WTC11 (cell line): ENCODE data around the gene AADACL2. TPM values are rescaled to one million over a fixed set of nuclear protein-coding genes. Genes with fewer than 3 reads are reported as not detected.

Experiments
- ATAC-seq: fragments of 200-7000 bp; cut with Tn5 transposase; 2 replicates; pipeline ENCODE4 v1.10.0; 2021; ENCODE audit warnings: mild to moderate bottlenecking, moderate library complexity
- CTCF ChIA-PET: fragments of 300-600 bp; sonication (Branson Sonifier 250); formaldehyde crosslinking; loops from one replicate; lab custom pipeline; 2021; ENCODE audit warnings: antibody characterized with exemption; lab: Charles Lee
- POLR2A ChIA-PET: fragments of 350-600 bp; sonication (Branson Sonifier 250); formaldehyde crosslinking; loops from one replicate; lab custom pipeline; 2021; ENCODE audit warnings: antibody characterized with exemption; lab: Charles Lee
- DNase-seq: peaks from one replicate; pipeline ENCODE4 v3.0.0; 2021; ENCODE audit warnings: low spot score
- H3K27ac Mint-ChIP-seq: 2 replicates; pipeline ENCODE4 v1.8.0; 2021; ENCODE audit warnings: mixed read lengths
- H3K27me3 Mint-ChIP-seq: 2 replicates; pipeline ENCODE4 v1.8.0; 2021; ENCODE audit warnings: low read depth, mild to moderate bottlenecking, moderate library complexity, mixed read lengths
- H3K36me3 Mint-ChIP-seq: 2 replicates; pipeline ENCODE4 v1.8.0; 2021; ENCODE audit warnings: mixed read lengths
- H3K4me1 Mint-ChIP-seq: 2 replicates; pipeline ENCODE4 v1.8.0; 2022; ENCODE audit warnings: mixed read lengths
- H3K4me3 Mint-ChIP-seq: 2 replicates; pipeline ENCODE4 v1.8.0; 2021; ENCODE audit warnings: mild to moderate bottlenecking, moderate library complexity, mixed read lengths
- H3K9me3 Mint-ChIP-seq: 2 replicates; pipeline ENCODE4 v1.8.0; 2021; ENCODE audit warnings: mixed read lengths
- AFF4 ChIP-seq: sonication (generic); formaldehyde crosslinking; IDR thresholded peaks from 2 replicates; pipeline ENCODE4 v1.8.1; 2023; ENCODE audit warnings: mild to moderate bottlenecking, missing genetic modification reagents, borderline replicate concordance
- ESRRA ChIP-seq: sonication (generic); formaldehyde crosslinking; IDR thresholded peaks from 2 replicates; pipeline ENCODE4 v1.8.1; 2022; ENCODE audit warnings: mild to moderate bottlenecking, missing genetic modification reagents, borderline replicate concordance
- FOXK1 ChIP-seq: sonication (generic); formaldehyde crosslinking; IDR thresholded peaks from 2 replicates; pipeline ENCODE4 v1.8.0; 2022; ENCODE audit warnings: mild to moderate bottlenecking, moderate library complexity, missing genetic modification reagents
- MXD4 ChIP-seq: fragments of 250-450 bp; sonication (Bioruptor Pico); IDR thresholded peaks from 2 replicates; pipeline ENCODE4 v1.8.0; 2021; ENCODE audit warnings: mild to moderate bottlenecking, moderate library complexity, borderline replicate concordance
- NFATC4 ChIP-seq: fragments of 250-450 bp; sonication (Bioruptor Pico); IDR thresholded peaks from 2 replicates; pipeline ENCODE4 v1.9.0; 2021; ENCODE audit warnings: mild to moderate bottlenecking
- NFE2L1 ChIP-seq: sonication (generic); formaldehyde crosslinking; IDR thresholded peaks from 2 replicates; pipeline ENCODE4 v1.8.1; 2023; ENCODE audit warnings: missing genetic modification reagents
- NFYB ChIP-seq: sonication (generic); formaldehyde crosslinking; conservative IDR thresholded peaks from 2 replicates; pipeline ENCODE4 v1.8.0; 2022; ENCODE audit warnings: low read depth, missing genetic modification reagents
- OVOL2 ChIP-seq: fragments of 250-450 bp; sonication (Bioruptor Pico); IDR thresholded peaks from 2 replicates; pipeline ENCODE4 v1.9.0; 2021; ENCODE audit warnings: mild to moderate bottlenecking, borderline replicate concordance
- PRRX2 ChIP-seq: fragments of 250-450 bp; sonication (Bioruptor Pico); IDR thresholded peaks from 2 replicates; pipeline ENCODE4 v1.8.0; 2021; ENCODE audit warnings: mild to moderate bottlenecking
- RORB ChIP-seq: fragments of 250-450 bp; sonication (Bioruptor Pico); IDR thresholded peaks from 2 replicates; pipeline ENCODE4 v1.9.0; 2021; ENCODE audit warnings: mild to moderate bottlenecking
- SMAD3 ChIP-seq: sonication (generic); formaldehyde crosslinking; IDR thresholded peaks from 2 replicates; pipeline ENCODE4 v1.8.0; 2022; ENCODE audit warnings: missing genetic modification reagents, mild to moderate bottlenecking, borderline replicate concordance
- SP1 ChIP-seq: sonication (generic); formaldehyde crosslinking; conservative IDR thresholded peaks from 2 replicates; pipeline ENCODE4 v1.8.1; 2022; ENCODE audit warnings: missing genetic modification reagents
- TCF7 ChIP-seq: sonication (generic); formaldehyde crosslinking; IDR thresholded peaks from 2 replicates; pipeline ENCODE4 v1.8.0; 2022; ENCODE audit warnings: mild to moderate bottlenecking, low read depth, missing genetic modification reagents, moderate library complexity
- TEAD1 ChIP-seq: sonication (generic); formaldehyde crosslinking; IDR thresholded peaks from 2 replicates; pipeline ENCODE4 v1.8.0; 2022; ENCODE audit warnings: mild to moderate bottlenecking, missing genetic modification reagents
- TP53 ChIP-seq: sonication (generic); formaldehyde crosslinking; IDR thresholded peaks from 2 replicates; pipeline ENCODE4 v1.8.1; 2023; ENCODE audit warnings: mild to moderate bottlenecking, missing genetic modification reagents
- ZBTB21 ChIP-seq: sonication (generic); formaldehyde crosslinking; IDR thresholded peaks from 2 replicates; pipeline ENCODE4 v1.8.1; 2023; ENCODE audit warnings: mild to moderate bottlenecking, missing genetic modification reagents, borderline replicate concordance
- ZNF416 ChIP-seq: fragments of 250-450 bp; sonication (Bioruptor Pico); IDR thresholded peaks from 2 replicates; pipeline ENCODE4 v1.9.0; 2021; ENCODE audit warnings: mild to moderate bottlenecking, inconsistent platforms
- ZNF423 ChIP-seq: fragments of 250-450 bp; sonication (Bioruptor Pico); IDR thresholded peaks from 2 replicates; pipeline ENCODE4 v2.1.2; 2022; ENCODE audit warnings: mild to moderate bottlenecking, moderate library complexity
- ZNF671 ChIP-seq: fragments of 250-450 bp; sonication (Bioruptor Pico); IDR thresholded peaks from 2 replicates; pipeline ENCODE4 v1.8.0; 2021; ENCODE audit warnings: mild to moderate bottlenecking
- total RNA-seq: library from RNA; stranded (reverse); gene quantifications from 3 replicates; pipeline ENCODE4 v1.2.3, GENCODE V29; 2021
- TF ChIP-seq, protein P1 (sequence below): sonication (generic); formaldehyde crosslinking; IDR thresholded peaks from 2 replicates; pipeline ENCODE4 v1.8.1; 2022; ENCODE audit warnings: missing genetic modification reagents, borderline replicate concordance
- TF ChIP-seq, protein P2 (sequence below): fragments of 250-450 bp; sonication (Bioruptor Pico); IDR thresholded peaks from 2 replicates; pipeline ENCODE4 v1.9.0; 2021; ENCODE audit warnings: mild to moderate bottlenecking
- TF ChIP-seq, protein P3 (sequence below): fragments of 250-450 bp; sonication (Bioruptor Pico); IDR thresholded peaks from 2 replicates; pipeline ENCODE4 v1.9.0; 2021; ENCODE audit warnings: mild to moderate bottlenecking
- TF ChIP-seq, protein P4 (sequence below): sonication (generic); formaldehyde crosslinking; IDR thresholded peaks from 2 replicates; pipeline ENCODE4 v1.8.0; 2023; ENCODE audit warnings: missing genetic modification reagents, mild to moderate bottlenecking, borderline replicate concordance
- TF ChIP-seq, protein P5 (sequence below): sonication (generic); formaldehyde crosslinking; IDR thresholded peaks from 2 replicates; pipeline ENCODE4 v1.8.1; 2023; ENCODE audit warnings: mild to moderate bottlenecking, missing genetic modification reagents, moderate library complexity

The AADACL2 gene
- total RNA-seq, 1 experiment from 2014 or later = not detected

DNA sequence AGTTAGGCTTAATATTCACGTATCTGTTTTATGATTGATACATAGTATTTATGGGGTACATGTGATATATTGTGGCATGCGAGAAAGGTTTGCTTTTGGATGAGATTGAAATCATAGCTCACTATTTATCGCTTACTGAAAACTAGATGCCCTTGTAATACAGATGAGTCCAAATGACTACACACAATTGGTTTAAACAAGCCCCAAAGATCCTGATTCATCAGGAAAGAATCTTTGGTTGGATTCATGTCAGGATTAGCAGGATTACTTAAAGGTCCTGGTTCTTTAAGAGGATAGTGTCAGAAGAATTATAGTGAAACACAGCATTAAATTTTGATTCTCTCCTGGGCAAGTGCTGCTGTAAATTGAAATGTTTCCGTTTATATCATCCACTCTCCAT, 61.5 kb downstream of the AADACL2 start:
- DNase-seq = no peak
- ChIA-PET CTCF (no interaction called here), POLR2A (no interaction called here)
- TF ChIP-seq, protein P1, sequence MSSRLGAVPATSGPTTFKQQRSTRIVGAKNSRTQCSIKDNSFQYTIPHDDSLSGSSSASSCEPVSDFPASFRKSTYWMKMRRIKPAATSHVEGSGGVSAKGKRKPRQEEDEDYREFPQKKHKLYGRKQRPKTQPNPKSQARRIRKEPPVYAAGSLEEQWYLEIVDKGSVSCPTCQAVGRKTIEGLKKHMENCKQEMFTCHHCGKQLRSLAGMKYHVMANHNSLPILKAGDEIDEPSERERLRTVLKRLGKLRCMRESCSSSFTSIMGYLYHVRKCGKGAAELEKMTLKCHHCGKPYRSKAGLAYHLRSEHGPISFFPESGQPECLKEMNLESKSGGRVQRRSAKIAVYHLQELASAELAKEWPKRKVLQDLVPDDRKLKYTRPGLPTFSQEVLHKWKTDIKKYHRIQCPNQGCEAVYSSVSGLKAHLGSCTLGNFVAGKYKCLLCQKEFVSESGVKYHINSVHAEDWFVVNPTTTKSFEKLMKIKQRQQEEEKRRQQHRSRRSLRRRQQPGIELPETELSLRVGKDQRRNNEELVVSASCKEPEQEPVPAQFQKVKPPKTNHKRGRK (CRISPR knock-in tag) = no peak
- no peak for TF ChIP-seq OVOL2 (CRISPR knock-in tag)
- TF ChIP-seq ZNF423 (CRISPR knock-in tag) = no peak
- TF ChIP-seq AFF4 (CRISPR knock-in tag) = no peak
- TF ChIP-seq TCF7 (CRISPR knock-in tag) = no peak
- no peak for TF ChIP-seq MXD4
- TF ChIP-seq NFE2L1 = no peak
- TF ChIP-seq RORB (CRISPR knock-in tag) = no peak
- no peak for TF ChIP-seq ZBTB21 (CRISPR knock-in tag)
- TF ChIP-seq NFYB (CRISPR knock-in tag) = no peak
- Mint-ChIP-seq H3K27me3 (no peaks in the 10 kb centered on the region), H3K4me1 (no peaks in the 10 kb centered on the region), H3K36me3 (no peaks in the 10 kb centered on the region), H3K27ac (no peak overlapping the region), H3K9me3 (peaks cover 7% of the 10 kb centered on the region; the same call in 1 of the 2 replicates), H3K4me3 (no peak overlapping the region)
- no peak for ATAC-seq

- no peak for ATAC-seq
- Mint-ChIP-seq H3K4me3 (no peak overlapping the region), H3K27me3 (no peaks in the 10 kb centered on the region), H3K4me1 (no peaks in the 10 kb centered on the region), H3K36me3 (no peaks in the 10 kb centered on the region), H3K27ac (no peak overlapping the region), H3K9me3 (0 out of 2 replicates have a peak, but pooled peaks cover 3% of the 10 kb centered on the region)
- ChIA-PET POLR2A (no interaction called here), CTCF (no interaction called here)
- no peak for DNase-seq
- TF ChIP-seq, protein P2, sequence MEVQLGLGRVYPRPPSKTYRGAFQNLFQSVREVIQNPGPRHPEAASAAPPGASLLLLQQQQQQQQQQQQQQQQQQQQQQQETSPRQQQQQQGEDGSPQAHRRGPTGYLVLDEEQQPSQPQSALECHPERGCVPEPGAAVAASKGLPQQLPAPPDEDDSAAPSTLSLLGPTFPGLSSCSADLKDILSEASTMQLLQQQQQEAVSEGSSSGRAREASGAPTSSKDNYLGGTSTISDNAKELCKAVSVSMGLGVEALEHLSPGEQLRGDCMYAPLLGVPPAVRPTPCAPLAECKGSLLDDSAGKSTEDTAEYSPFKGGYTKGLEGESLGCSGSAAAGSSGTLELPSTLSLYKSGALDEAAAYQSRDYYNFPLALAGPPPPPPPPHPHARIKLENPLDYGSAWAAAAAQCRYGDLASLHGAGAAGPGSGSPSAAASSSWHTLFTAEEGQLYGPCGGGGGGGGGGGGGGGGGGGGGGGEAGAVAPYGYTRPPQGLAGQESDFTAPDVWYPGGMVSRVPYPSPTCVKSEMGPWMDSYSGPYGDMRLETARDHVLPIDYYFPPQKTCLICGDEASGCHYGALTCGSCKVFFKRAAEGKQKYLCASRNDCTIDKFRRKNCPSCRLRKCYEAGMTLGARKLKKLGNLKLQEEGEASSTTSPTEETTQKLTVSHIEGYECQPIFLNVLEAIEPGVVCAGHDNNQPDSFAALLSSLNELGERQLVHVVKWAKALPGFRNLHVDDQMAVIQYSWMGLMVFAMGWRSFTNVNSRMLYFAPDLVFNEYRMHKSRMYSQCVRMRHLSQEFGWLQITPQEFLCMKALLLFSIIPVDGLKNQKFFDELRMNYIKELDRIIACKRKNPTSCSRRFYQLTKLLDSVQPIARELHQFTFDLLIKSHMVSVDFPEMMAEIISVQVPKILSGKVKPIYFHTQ (CRISPR knock-in tag) = no peak
- TF ChIP-seq ESRRA (CRISPR knock-in tag) (no peak), PRRX2 (CRISPR knock-in tag) (no peak), NFATC4 (CRISPR knock-in tag) (no peak), TP53 (CRISPR knock-in tag) (no peak), TEAD1 (no peak), SP1 (no peak), ZNF416 (CRISPR knock-in tag) (no peak), SMAD3 (CRISPR knock-in tag) (no peak), FOXK1 (CRISPR knock-in tag) (no peak), ZNF671 (no peak)
- TF ChIP-seq, protein P3, sequence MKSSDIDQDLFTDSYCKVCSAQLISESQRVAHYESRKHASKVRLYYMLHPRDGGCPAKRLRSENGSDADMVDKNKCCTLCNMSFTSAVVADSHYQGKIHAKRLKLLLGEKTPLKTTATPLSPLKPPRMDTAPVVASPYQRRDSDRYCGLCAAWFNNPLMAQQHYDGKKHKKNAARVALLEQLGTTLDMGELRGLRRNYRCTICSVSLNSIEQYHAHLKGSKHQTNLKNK = no peak
- TF ChIP-seq, protein P4, sequence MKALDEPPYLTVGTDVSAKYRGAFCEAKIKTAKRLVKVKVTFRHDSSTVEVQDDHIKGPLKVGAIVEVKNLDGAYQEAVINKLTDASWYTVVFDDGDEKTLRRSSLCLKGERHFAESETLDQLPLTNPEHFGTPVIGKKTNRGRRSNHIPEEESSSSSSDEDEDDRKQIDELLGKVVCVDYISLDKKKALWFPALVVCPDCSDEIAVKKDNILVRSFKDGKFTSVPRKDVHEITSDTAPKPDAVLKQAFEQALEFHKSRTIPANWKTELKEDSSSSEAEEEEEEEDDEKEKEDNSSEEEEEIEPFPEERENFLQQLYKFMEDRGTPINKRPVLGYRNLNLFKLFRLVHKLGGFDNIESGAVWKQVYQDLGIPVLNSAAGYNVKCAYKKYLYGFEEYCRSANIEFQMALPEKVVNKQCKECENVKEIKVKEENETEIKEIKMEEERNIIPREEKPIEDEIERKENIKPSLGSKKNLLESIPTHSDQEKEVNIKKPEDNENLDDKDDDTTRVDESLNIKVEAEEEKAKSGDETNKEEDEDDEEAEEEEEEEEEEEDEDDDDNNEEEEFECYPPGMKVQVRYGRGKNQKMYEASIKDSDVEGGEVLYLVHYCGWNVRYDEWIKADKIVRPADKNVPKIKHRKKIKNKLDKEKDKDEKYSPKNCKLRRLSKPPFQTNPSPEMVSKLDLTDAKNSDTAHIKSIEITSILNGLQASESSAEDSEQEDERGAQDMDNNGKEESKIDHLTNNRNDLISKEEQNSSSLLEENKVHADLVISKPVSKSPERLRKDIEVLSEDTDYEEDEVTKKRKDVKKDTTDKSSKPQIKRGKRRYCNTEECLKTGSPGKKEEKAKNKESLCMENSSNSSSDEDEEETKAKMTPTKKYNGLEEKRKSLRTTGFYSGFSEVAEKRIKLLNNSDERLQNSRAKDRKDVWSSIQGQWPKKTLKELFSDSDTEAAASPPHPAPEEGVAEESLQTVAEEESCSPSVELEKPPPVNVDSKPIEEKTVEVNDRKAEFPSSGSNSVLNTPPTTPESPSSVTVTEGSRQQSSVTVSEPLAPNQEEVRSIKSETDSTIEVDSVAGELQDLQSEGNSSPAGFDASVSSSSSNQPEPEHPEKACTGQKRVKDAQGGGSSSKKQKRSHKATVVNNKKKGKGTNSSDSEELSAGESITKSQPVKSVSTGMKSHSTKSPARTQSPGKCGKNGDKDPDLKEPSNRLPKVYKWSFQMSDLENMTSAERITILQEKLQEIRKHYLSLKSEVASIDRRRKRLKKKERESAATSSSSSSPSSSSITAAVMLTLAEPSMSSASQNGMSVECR (CRISPR knock-in tag) = no peak
- TF ChIP-seq, protein P5, sequence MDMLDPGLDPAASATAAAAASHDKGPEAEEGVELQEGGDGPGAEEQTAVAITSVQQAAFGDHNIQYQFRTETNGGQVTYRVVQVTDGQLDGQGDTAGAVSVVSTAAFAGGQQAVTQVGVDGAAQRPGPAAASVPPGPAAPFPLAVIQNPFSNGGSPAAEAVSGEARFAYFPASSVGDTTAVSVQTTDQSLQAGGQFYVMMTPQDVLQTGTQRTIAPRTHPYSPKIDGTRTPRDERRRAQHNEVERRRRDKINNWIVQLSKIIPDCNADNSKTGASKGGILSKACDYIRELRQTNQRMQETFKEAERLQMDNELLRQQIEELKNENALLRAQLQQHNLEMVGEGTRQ (CRISPR knock-in tag) = no peak
Measured at GRCh38 chr3:151796105-151796680, 62.5 kb downstream of the AADACL2 start.
